Muscle layer of colon (tissue), 2 donors: ENCODE measurements around the gene NCOR1.
"Not testable (repeated sequence)": the region's sequence is repeated elsewhere in the genome, so short reads cannot be mapped to it uniquely, and the experiment has no call there.

Source experiments
- H3K27ac ChIP-seq: one replicate; pipeline ENCODE4 v1.7.0; 2013; ENCODE audit warnings: low read depth, mild to moderate bottlenecking, low read length, moderate library complexity
- H3K27me3 ChIP-seq, 2 donors: one replicate each; pipeline ENCODE4 v1.7.0; 2013; ENCODE audit warnings: low read length in 2 of 2, mild to moderate bottlenecking in 2 of 2; ENCODE audit not compliant: insufficient read depth in 2 of 2, control insufficient read depth in 1 of 2
- H3K36me3 ChIP-seq: one replicate; pipeline ENCODE4 v1.7.0; 2013; ENCODE audit warnings: mild to moderate bottlenecking, low read length; ENCODE audit not compliant: insufficient read depth
- H3K4me1 ChIP-seq: one replicate; pipeline ENCODE4 v1.7.0; 2013; ENCODE audit warnings: mild to moderate bottlenecking, low read length; ENCODE audit not compliant: insufficient read depth
- H3K4me3 ChIP-seq, 2 donors: one replicate each; pipeline ENCODE4 v1.7.0; 2013; ENCODE audit warnings: low read length in 2 of 2, low read depth in 1 of 2, mild to moderate bottlenecking in 1 of 2, moderate library complexity in 1 of 2
- H3K9ac ChIP-seq: one replicate; pipeline ENCODE4 v1.7.0; 2013; ENCODE audit warnings: low read length
- H3K9me3 ChIP-seq: one replicate; pipeline ENCODE4 v1.7.0; 2013; ENCODE audit warnings: mild to moderate bottlenecking, low read length
- donor health status: abdominal sarcoma.
- donor health status: Adenocarcinoma of cecum.

NCOR1 gene

DNA sequence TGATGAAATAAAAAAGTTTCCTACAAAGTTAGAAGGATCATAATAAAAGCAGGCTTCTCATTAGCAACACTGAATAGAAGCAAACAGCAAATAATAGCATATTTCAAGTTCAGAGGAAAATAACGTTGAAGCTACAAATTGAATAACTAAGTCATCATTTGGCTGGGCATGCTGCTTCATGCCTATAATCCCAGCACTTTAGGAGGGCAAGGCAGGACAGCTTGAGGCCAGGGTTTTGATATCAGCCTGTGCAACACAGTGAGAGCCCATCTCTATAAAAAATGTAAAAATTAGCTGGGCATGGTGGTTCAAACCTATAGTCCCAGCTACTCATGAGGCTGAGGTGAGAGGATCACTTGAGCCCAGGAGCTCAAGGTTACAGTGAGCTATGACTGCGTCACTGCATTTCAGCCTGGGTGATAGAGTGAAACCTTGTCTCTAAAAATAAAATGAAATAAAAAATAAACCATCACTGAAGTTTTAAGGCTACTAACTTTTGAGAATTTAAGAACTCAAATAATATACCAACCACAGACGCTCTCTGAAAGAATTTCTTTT is 25.5 kb downstream of the NCOR1 start:
- peaks cover 8% of the 10 kb centered on the region for H3K4me1 ChIP-seq
- peaks cover 18% of the 10 kb centered on the region for H3K36me3 ChIP-seq
- no peaks in the 10 kb centered on the region for H3K9me3 ChIP-seq

DNA sequence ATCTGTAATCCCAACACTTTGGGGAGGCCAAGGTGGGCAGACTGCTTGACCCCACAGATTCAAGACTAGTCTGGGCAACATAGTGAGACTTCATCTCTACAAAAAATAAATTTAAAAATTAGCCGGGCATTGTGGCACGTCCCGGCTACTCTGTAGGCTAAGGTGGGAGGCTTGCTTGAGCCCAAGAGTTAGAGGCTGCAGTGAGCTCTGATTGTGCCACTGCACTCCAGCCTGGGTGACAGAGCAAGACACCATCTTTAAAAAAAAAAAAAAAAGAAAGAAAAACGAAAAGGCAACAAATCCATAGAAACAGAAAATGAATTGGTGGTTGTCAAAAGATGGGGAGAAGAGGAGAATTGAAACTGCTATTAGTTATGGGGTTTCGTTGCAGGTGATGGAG is 27.7 kb downstream of the NCOR1 start:
- Histone ChIP-seq H3K4me1 (peaks cover 8% of the 10 kb centered on the region), H3K9me3 (no peaks in the 10 kb centered on the region), H3K4me3 (no peak overlapping the region), H3K27me3 (no peaks in the 10 kb centered on the region), H3K36me3 (peaks cover 21% of the 10 kb centered on the region), H3K9ac (no peak overlapping the region), H3K27ac (no peak overlapping the region)

More for the DNA sequence above, 25.5 kb downstream of the NCOR1 start:
- H3K4me3 ChIP-seq, result no peak overlapping the region
- no peaks in the 10 kb centered on the region for H3K27me3 ChIP-seq
- H3K9ac ChIP-seq, result no peak overlapping the region
- H3K27ac ChIP-seq, result no peak overlapping the region

GRCh38 chr17:16181581-16181980 is 33.8 kb downstream of the NCOR1 start:
- Histone ChIP-seq H3K4me1 (no peaks in the 10 kb centered on the region), H3K36me3 (peaks cover 20% of the 10 kb centered on the region), H3K9me3 (no peaks in the 10 kb centered on the region), H3K4me3 (no peak overlapping the region), H3K27ac (no peak overlapping the region), H3K27me3 (no peaks in the 10 kb centered on the region), H3K9ac (no peak overlapping the region)

DNA sequence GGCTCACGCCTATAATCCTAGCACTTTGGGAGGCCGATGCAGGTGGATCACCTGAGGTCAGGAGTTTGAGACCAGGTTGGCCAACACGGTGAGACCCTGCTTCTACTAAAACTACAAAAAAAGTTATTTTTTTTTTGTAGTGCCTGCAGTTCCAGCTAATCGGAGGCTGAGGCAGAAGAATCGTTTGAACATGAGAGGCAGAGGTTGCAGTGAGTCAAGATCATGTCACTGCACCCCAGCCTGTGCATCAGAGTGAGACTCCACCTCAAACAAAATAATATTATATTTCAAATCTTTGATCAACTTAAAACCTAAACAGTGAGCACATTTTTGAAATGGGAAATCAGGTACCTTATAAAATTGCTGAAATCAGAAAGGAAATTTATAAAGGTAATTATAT is 36.5 kb downstream of the NCOR1 start:
- Histone ChIP-seq H3K9me3 (no peaks in the 10 kb centered on the region), H3K27ac (no peak overlapping the region), H3K27me3 (no peaks in the 10 kb centered on the region), H3K4me1 (no peaks in the 10 kb centered on the region), H3K9ac (no peak overlapping the region), H3K36me3 (peaks cover 3% of the 10 kb centered on the region), H3K4me3 (no peak overlapping the region)

- no peak overlapping the region for H3K9ac ChIP-seq
- no peak overlapping the region for H3K27ac ChIP-seq
- H3K4me1 ChIP-seq, result no peaks in the 10 kb centered on the region
- no peaks in the 10 kb centered on the region for H3K27me3 ChIP-seq
- no peak overlapping the region for H3K4me3 ChIP-seq
- H3K36me3 ChIP-seq, result peaks cover 9% of the 10 kb centered on the region
- no peaks in the 10 kb centered on the region for H3K9me3 ChIP-seq
Observed at GRCh38 chr17:16171613-16172012, 43.7 kb downstream of the NCOR1 start.

GRCh38 chr17:16166766-16167165 is 48.6 kb downstream of the NCOR1 start:
- not testable (repeated sequence) for H3K27ac ChIP-seq, H3K9me3 ChIP-seq, H3K4me1 ChIP-seq, H3K4me3 ChIP-seq, H3K9ac ChIP-seq, H3K36me3 ChIP-seq, H3K27me3 ChIP-seq

DNA sequence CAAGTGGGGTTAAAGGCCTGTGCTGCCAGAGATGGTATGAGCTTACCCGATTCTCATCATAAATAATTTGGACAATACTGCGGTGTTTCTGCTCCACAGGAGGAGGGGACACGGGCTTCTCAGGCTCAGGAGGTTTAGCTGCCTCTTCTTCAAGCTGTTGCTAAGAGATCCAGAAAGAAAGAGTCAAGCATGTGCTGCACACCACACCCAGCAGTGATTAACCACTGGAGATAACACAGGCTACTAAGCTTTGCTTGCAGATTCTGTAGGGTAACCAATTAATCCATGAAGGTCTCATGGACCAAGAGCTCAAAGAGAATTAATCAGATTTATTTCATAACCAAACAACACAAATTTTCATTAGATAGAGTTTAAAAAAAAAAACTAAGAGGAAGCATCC is 56.6 kb downstream of the NCOR1 start:
- no peak overlapping the region for H3K27ac ChIP-seq
- no peak overlapping the region for H3K4me3 ChIP-seq
- no peaks in the 10 kb centered on the region for H3K27me3 ChIP-seq
- no peaks in the 10 kb centered on the region for H3K4me1 ChIP-seq
- no peaks in the 10 kb centered on the region for H3K9me3 ChIP-seq
- no peak overlapping the region for H3K9ac ChIP-seq
- H3K36me3 ChIP-seq, result peaks cover 16% of the 10 kb centered on the region

GRCh38 chr17:16155536-16155935 is 59.8 kb downstream of the NCOR1 start:
- Histone ChIP-seq H3K27ac (no peak overlapping the region), H3K9me3 (no peaks in the 10 kb centered on the region), H3K9ac (no peak overlapping the region), H3K27me3 (no peaks in the 10 kb centered on the region), H3K36me3 (peaks cover 24% of the 10 kb centered on the region), H3K4me1 (no peaks in the 10 kb centered on the region), H3K4me3 (no peak overlapping the region)

GRCh38 chr17:16152326-16152725 is 63.0 kb downstream of the NCOR1 start:
- not testable (repeated sequence) for H3K4me3 ChIP-seq, H3K36me3 ChIP-seq, H3K27ac ChIP-seq, H3K9ac ChIP-seq, H3K9me3 ChIP-seq, H3K27me3 ChIP-seq, H3K4me1 ChIP-seq

DNA sequence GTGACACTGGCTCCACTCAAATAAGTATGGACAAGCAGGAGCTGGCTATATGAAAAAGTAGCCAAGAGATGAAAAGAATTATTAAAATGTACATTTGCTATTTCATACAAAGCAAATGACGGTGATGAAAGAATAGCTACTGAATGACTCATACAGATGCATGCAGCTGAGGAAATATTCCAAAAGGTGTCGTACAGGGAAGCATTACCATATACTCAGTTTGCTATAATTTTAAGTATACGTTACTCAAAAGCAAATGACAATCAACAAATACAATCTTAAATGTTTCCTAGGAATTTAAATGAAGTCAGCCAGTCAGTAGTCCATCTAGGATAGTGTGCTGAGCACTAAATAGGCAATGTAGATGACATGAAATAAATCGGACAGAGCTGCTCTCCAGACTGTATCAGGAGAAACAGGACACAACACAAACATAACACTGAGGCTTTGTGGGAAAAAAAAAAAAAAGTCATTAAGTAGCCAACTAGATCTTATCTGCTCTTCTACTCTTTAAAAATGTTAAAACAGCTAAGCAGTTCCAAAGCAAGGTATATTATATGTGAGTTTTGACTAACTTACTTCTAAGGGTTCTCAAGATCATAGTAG is 65.0 kb downstream of the NCOR1 start:
- Histone ChIP-seq H3K9me3 (no peaks in the 10 kb centered on the region), H3K4me3 (no peak overlapping the region), H3K4me1 (no peaks in the 10 kb centered on the region), H3K36me3 (peaks cover 8% of the 10 kb centered on the region), H3K27ac (no peak overlapping the region), H3K27me3 (no peaks in the 10 kb centered on the region), H3K9ac (no peak overlapping the region)

GRCh38 chr17:16148596-16148995 is 66.7 kb downstream of the NCOR1 start:
- Histone ChIP-seq H3K9ac (no peak overlapping the region), H3K4me1 (no peaks in the 10 kb centered on the region), H3K4me3 (no peak overlapping the region), H3K27me3 (no peaks in the 10 kb centered on the region), H3K36me3 (peaks cover 11% of the 10 kb centered on the region), H3K9me3 (no peaks in the 10 kb centered on the region), H3K27ac (no peak overlapping the region)

DNA sequence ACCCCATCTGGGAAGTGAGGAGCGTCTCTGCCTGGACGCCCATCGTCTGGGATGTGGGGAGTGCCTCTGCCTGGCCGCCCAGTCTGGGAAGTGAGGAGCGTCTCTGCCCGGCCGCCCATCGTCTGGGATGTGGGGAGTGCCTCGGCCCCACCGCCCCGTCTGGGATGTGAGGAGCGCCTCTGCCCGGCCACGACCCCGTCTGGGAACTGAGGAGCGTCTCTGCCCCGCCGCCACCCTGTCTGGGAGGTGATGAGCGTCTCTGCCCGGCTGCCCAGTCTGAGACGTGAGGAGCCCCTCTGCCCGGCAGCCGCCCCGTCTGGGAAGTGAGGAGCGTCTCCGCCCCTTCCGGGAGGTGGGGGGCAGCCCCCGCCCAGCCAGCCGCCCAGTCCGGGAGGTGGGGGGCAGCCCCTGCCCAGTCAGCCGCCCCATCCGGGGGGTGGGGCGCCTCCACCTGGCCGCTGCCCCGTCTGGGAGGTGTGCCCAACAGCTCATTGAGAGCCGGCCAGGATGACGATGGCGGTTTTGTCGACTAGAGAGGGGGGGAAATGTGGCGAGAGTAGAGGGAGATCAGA is 69.9 kb downstream of the NCOR1 start:
- H3K36me3 ChIP-seq, result peaks cover 17% of the 10 kb centered on the region
- H3K27ac ChIP-seq, result not testable (repeated sequence)

More for the DNA sequence above, 69.9 kb downstream of the NCOR1 start:
- H3K9me3 ChIP-seq, H3K9ac ChIP-seq, H3K4me3 ChIP-seq, H3K27me3 ChIP-seq, H3K4me1 ChIP-seq: not testable (repeated sequence)
